Caco-2 (cell line): ENCODE data around the gene LOC128125822.
A peak's percentile ranks its signal among the peaks of the same experiment; 100 is the strongest.

Source experiments
- BruUV-seq: library from RNA; stranded (reverse); fragments of 400-500 nt; replicated peaks from 2 replicates; lab custom pipeline; 2021; lab: Mats Ljungman, UMichigan
- CTCF ChIA-PET: fragments of 300-600 bp; sonication (Branson Sonifier 250); formaldehyde crosslinking; loops from one replicate; lab custom pipeline; 2022; ENCODE audit warnings: antibody characterized with exemption; lab: Charles Lee
- POLR2A ChIA-PET: fragments of 300-600 bp; sonication (Branson Sonifier 250); formaldehyde crosslinking; loops from one replicate; lab custom pipeline; 2022; ENCODE audit warnings: antibody characterized with exemption; lab: Charles Lee
- DNase-seq, 2 experiments: peaks; one replicate each; pipeline versions ENCODE4 v3.0.0 to v3.0.0-alpha.2; 2020 to 2022
- H3K27me3 ChIP-seq: replicated peaks from 2 replicates; pipeline ENCODE4 v1.6.0; 2011; ENCODE audit warnings: low read length; ENCODE audit not compliant: control insufficient read depth, insufficient read depth
- H3K36me3 ChIP-seq: 2 replicates; pipeline ENCODE4 v1.5.1; 2011; ENCODE audit warnings: low read length; ENCODE audit not compliant: control insufficient read depth, insufficient read depth
- H3K4me1 ChIP-seq: fragments of 250-450 bp; sonication (Bioruptor Pico); 2 replicates; pipeline ENCODE4 v1.5.1; 2020; ENCODE audit warnings: mild to moderate bottlenecking
- H3K4me3 ChIP-seq: 2 replicates; pipeline ENCODE4 v1.5.1; 2011; ENCODE audit warnings: low read depth, mild to moderate bottlenecking, control low read depth, low read length
- H3K9me3 ChIP-seq: fragments of 250-450 bp; sonication (Bioruptor Pico); 2 replicates; pipeline ENCODE4 v1.5.1; 2020; ENCODE audit warnings: mild to moderate bottlenecking, moderate library complexity
- H3K27ac Mint-ChIP-seq: one replicate; pipeline ENCODE4 v1.8.0; 2022; ENCODE audit warnings: mixed read lengths; ENCODE audit not compliant: unreplicated experiment
- H3K27me3 Mint-ChIP-seq: one replicate; pipeline ENCODE4 v1.8.0; 2022; ENCODE audit warnings: mixed read lengths; ENCODE audit not compliant: insufficient read depth, unreplicated experiment
- H3K36me3 Mint-ChIP-seq: one replicate; pipeline ENCODE4 v1.8.0; 2022; ENCODE audit warnings: mild to moderate bottlenecking, mixed read lengths; ENCODE audit not compliant: insufficient read depth, unreplicated experiment
- H3K4me1 Mint-ChIP-seq: one replicate; pipeline ENCODE4 v1.8.0; 2022; ENCODE audit warnings: low read depth, mixed read lengths; ENCODE audit not compliant: unreplicated experiment
- H3K4me3 Mint-ChIP-seq: one replicate; pipeline ENCODE4 v1.8.0; 2022; ENCODE audit warnings: mild to moderate bottlenecking, moderate library complexity, mixed read lengths; ENCODE audit not compliant: unreplicated experiment
- H3K9me3 Mint-ChIP-seq: one replicate; pipeline ENCODE4 v1.8.0; 2022; ENCODE audit warnings: mixed read lengths; ENCODE audit not compliant: unreplicated experiment
- CTCF ChIP-seq, 2 experiments: fragments of 200-600 bp in 1 of 2; IDR thresholded peaks; 1 replicate in 1 of 2; 2 replicates in 1 of 2; pipeline versions ENCODE4 v1.5.1 to v1.8.0; 2011 to 2022; ENCODE audit warnings: antibody characterized with exemption in 1 of 2, control low read depth in 1 of 2, inconsistent platforms in 1 of 2, low read depth in 1 of 2, low read length in 1 of 2, mild to moderate bottlenecking in 1 of 2, moderate library complexity in 1 of 2; ENCODE audit not compliant: insufficient read depth in 1 of 2, severe bottlenecking in 1 of 2, unreplicated experiment in 1 of 2
- intact Hi-C: fragments of 100-400 bp; cut with micrococcal nuclease; formaldehyde crosslinking; loops from one replicate; pipeline ENCODE4 v1.10.0; 2022; ENCODE audit not compliant: unreplicated experiment

The LOC128125822 gene

GRCh38 chr6:63560801-63561287, 11.4 kb upstream of the LOC128125822 start:
- Histone ChIP-seq H3K4me3 (no peak overlapping the region), H3K36me3 (no peaks in the 10 kb centered on the region), H3K4me1 (peaks cover 19% of the 10 kb centered on the region), H3K9me3 (no peaks in the 10 kb centered on the region), H3K27me3 (no peaks in the 10 kb centered on the region)
- no peak for TF ChIP-seq CTCF (IDR thresholded peaks at IDR 0.05; ENCODE audit: insufficient read depth in 1 of 2, low read depth in 1 of 2, low read length in 1 of 2, severe bottlenecking in 1 of 2, unreplicated experiment in 1 of 2)
- peaks cover 41% of the 10 kb centered on the region for H3K4me1 Mint-ChIP-seq
- intact Hi-C loops = no loop called here
- no peaks in the 10 kb centered on the region for H3K9me3 Mint-ChIP-seq
- no TSS peak for BruUV-seq
- peaks cover 8% of the 10 kb centered on the region for H3K36me3 Mint-ChIP-seq
- no peak overlapping the region for H3K4me3 Mint-ChIP-seq
- CTCF ChIA-PET = no interaction called here
- POLR2A ChIA-PET = no interaction called here
- H3K27ac Mint-ChIP-seq = no peak overlapping the region
- no peak for DNase-seq
- H3K27me3 Mint-ChIP-seq = no peaks in the 10 kb centered on the region

GRCh38 chr6:63561288-63561687, 11.0 kb upstream of the LOC128125822 start:
- no TSS peak for BruUV-seq
- CTCF ChIA-PET = no interaction called here

GRCh38 chr6:63563235-63563634, 9.0 kb upstream of the LOC128125822 start:
- no peak for DNase-seq
- Histone ChIP-seq H3K27me3 (no peaks in the 10 kb centered on the region), H3K4me3 (no peak overlapping the region), H3K9me3 (no peaks in the 10 kb centered on the region), H3K36me3 (no peaks in the 10 kb centered on the region), H3K4me1 (peaks cover 38% of the 10 kb centered on the region)
- ChIA-PET CTCF (no interaction called here), POLR2A (no interaction called here)
- H3K9me3 Mint-ChIP-seq = no peaks in the 10 kb centered on the region
- H3K27me3 Mint-ChIP-seq = no peaks in the 10 kb centered on the region
- BruUV-seq = no TSS peak
- no peak overlapping the region for H3K4me3 Mint-ChIP-seq
- no peak for TF ChIP-seq CTCF (IDR thresholded peaks at IDR 0.05; ENCODE audit: insufficient read depth in 1 of 2, low read depth in 1 of 2, low read length in 1 of 2, severe bottlenecking in 1 of 2, unreplicated experiment in 1 of 2)
- peaks cover 48% of the 10 kb centered on the region for H3K4me1 Mint-ChIP-seq
- peaks cover 4% of the 10 kb centered on the region for H3K36me3 Mint-ChIP-seq
- peak overlapping the region; percentile 5 for H3K27ac Mint-ChIP-seq
- intact Hi-C loops = no loop called here

More at GRCh38 chr6:63561288-63561687, 11.0 kb upstream of the LOC128125822 start:
- Mint-ChIP-seq H3K27me3 (no peaks in the 10 kb centered on the region), H3K27ac (no peak overlapping the region), H3K9me3 (no peaks in the 10 kb centered on the region), H3K36me3 (peaks cover 8% of the 10 kb centered on the region), H3K4me3 (no peak overlapping the region), H3K4me1 (peaks cover 45% of the 10 kb centered on the region)
- no peak for DNase-seq
- Histone ChIP-seq H3K27me3 (no peaks in the 10 kb centered on the region), H3K9me3 (no peaks in the 10 kb centered on the region), H3K4me3 (no peak overlapping the region), H3K36me3 (no peaks in the 10 kb centered on the region), H3K4me1 (peaks cover 23% of the 10 kb centered on the region)
- POLR2A ChIA-PET = no interaction called here
- TF ChIP-seq CTCF (IDR thresholded peaks at IDR 0.05; ENCODE audit: insufficient read depth in 1 of 2, low read depth in 1 of 2, low read length in 1 of 2, severe bottlenecking in 1 of 2, unreplicated experiment in 1 of 2) = no peak
- intact Hi-C loops = no loop called here
